GM19328 (cell line): ENCODE results near the gene PLOD1.
A peak's percentile ranks its signal among the peaks of the same experiment; 100 is the strongest.
"Not testable (repeated sequence)": the region's sequence is repeated elsewhere in the genome, so short reads cannot be mapped to it uniquely, and the experiment has no call there.

ENCODE experiments used
- ATAC-seq: cut with Tn5 transposase; IDR thresholded peaks from one replicate; pipeline ENCODE4 v1.9.1; 2021; ENCODE audit warnings: mild to moderate bottlenecking, moderate library complexity; ENCODE audit not compliant: unreplicated experiment

Gene PLOD1

DNA sequence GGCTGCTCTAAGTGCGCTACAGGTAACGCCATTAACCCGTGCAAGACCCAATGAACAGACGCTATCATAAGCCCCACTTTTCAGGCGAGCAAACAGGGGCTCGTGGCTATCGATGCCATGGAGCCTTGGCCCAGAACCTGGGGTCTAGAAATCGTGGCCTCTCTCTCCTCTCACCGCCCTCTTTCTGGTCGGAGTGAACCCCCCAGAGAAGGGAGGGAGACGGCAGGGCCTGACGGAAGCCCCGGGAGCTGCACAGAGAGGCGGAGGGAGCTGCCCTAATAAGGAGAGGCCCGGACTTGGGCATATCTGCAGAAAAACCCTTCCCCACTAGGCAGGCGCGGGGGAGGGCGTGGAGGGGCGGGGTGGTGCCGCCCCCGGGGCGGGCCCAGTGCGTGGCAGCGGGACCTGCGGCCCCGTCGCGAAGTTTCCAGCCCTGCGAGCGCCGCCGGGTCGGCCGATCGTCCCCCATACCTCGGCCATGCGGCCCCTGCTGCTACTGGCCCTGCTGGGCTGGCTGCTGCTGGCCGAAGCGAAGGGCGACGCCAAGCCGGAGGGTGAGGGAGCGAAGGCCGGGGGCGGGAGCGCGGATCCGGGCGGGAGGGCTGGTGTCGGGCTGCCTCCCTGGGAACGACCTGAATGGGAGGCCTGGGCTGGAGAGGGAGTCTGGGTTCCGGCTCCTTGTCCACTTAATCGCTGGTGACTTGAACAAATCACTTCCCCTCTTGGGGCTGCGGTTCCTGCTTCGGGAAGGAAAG is at the start of gene PLOD1:
PLOD1 (plus strand) TSS at position 416 of the 755 bp plus-strand sequence; CDS start at position 479, 63 bp downstream.
- peak; percentile 89 for ATAC-seq

DNA sequence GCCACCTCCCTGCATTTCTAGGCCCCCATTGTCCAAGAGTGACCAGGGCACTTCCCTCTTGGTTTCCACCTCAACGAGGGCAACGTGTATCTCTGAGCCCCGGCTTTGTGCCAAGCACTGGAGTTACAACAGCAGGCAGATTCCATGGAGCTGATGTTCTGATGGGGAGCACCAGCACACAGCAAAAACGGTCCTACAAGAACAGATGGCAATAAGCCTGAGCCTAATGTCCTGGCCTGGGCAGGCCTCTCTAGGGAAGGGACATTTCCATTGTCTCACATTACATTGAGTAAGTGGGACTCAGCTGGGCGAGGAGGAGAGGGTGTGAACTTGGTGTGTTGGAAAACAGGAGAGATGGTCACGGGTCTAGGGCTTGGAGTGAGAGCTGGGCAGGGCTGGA is 48.6 kb upstream of the PLOD1 start:
- ATAC-seq: no peak

DNA sequence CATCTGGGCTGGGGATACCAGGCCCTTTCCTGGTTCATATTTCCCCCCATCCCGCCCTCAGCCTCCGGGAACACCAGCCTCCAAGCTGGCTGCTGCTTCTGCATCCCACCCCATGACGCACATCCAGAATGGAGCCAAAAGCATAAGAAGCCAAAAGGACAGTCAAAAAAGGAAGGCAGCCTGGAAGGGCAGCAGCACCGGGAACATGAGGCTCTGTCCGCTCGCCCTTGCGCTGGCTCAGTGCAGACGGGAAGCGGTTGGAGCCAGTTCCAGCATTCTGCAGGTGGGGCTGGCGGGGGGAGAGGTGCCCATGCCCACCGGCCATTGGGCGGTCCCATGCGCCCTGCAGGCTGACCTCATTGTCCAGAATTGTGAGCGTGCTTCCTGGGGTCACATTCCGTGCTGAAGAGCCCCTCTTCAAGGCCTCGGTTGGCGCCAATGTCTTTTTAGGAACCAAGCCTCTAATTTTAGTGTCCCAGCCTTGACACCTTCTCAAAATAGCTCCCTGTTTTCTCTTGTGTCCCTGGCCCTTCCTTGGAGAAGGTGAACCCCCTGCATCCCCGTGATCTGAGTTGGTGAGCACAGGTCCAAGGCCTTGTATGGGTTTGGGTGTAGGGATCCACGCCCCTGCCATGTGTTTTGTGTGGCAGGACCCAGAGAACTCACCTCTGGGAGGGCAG is 47.4 kb upstream of the PLOD1 start:
- no peak for ATAC-seq

DNA sequence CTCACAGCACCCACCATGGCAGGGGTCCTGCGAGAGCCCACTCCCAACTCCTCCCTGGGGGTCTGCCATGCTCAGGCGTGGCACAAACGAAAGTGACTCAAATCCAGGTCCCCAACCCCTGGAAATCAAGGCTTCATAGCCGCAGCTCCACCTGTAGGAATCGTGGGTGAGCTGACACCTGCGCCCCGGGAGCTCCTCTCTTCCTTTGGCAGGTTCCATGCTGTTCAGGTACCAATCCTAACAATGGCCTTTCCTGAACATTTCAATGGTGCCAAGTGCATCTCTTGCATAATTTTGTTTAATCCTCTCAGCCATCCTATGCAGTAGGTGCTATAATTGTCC is 46.9 kb upstream of the PLOD1 start:
- ATAC-seq: no peak

DNA sequence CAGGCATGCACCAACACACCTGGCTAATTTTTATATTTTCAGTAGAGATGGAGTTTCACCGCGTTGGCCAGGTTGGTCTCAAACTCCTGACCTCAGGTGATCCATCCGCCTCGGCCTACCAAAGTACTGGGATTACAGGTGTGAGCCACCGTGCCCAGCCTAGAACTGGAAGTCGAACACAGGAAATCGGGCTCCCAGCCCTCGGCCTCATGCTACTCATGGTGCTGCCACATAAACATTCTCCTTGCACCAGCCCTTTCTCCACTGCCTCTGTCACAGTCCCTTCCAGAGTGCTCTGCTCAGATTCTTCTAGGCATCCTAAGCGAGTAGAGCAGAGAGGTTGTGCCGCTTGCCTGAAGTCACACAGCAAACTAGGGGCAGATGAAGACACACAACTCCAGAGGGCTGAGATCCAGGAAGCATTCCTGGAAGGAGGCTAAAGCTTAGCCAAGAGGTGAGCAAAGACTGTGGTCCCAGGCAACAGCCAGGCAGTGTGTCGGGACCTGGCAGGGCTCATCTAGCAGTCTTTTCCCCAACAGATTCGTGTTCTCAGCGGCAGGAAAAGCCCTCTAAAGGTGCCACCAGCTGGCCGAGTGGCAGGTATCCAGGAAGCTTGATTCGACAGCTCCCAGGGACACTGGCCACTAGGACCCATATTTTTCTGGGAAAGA is 46.2 kb upstream of the PLOD1 start:
- no peak for ATAC-seq

DNA sequence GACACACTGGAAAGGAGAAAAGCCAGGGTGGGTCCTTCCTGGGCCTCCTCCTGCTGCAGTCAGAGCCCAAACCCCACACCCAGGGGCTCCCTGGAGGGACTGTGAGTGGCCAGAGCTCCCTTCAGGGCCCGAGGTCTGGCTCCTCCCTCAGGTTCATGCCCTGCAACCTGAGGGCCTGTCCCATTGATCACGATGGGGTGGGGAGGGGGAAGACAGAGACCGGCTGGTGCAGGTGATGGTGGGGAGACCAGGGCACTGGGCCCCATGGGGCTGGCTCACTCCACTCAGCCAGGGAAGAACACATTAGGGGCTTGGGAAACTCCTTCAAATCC is 45.7 kb upstream of the PLOD1 start:
- ATAC-seq: no peak

DNA sequence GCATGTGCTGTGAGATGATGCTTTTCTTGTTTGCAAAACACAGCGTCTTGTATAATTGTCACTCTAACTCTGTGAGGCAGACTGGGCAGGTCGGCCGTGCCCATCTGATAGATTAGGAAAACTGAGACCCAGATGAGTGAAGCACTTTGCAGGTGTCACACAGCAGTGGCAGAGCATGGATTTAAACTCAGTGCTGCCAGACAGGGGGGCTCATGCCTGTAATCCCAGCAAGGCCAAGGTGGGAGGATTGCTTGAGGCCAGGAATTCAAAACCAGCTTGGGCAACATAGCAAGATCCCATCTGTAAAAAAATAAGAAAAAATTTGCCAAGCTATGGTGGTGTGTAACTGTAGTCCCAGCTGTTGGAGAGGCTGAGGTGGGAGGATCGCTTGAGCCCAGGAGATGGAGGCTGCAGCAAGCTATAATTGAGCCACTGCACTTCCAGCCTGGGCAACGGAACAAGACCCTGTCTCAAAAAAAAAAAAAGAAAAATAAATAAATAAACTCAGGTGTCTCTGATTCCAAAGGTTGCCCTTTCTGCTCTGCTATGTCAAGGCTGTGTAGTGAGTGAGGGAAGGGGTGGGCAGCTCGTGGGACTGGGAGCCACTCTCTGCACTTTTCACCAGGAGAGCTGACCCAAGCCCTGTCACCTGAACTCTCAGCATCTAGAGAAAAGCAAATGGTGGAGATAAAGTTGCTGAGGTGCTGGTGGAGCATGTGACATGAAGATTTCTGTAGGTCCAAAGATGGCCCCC is 42.9 kb upstream of the PLOD1 start:
- ATAC-seq: no peak

DNA sequence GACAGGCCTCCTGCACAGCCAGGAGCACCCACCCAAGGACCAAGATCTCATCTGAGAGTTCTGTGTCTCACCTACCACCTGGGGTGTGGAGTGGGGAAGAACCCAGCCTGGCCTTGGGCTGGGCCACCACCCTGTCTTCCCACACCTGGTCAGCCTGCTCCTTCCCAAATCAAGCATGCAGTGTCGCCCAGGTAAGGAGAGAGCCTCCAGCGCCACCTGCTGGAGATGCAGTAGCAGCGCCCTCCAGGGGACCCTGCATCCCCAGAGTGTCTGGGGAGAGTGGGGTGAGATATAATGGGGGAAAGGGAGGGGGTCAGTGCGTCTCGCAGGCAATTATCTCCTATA is 40.6 kb upstream of the PLOD1 start:
- no peak for ATAC-seq

DNA sequence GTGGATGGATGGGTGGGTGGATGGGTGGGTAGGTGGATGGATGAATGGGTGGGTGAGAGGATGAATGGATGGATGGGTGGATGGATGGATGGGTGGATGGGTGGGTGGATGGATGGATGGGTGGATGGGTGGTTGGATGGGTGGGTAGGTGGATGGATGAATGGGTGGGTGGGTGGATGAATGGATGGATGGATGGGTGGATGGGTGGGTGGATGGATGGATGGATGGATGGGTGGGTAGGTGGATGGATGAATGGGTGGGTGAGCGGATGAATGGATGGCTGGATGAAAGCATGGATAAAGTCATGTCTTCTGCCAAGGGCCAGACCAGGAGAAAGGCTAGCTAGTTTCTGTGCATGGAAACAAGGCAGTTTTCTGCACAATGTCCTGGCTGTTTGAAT is 40.0 kb upstream of the PLOD1 start:
- not testable (repeated sequence) for ATAC-seq

DNA sequence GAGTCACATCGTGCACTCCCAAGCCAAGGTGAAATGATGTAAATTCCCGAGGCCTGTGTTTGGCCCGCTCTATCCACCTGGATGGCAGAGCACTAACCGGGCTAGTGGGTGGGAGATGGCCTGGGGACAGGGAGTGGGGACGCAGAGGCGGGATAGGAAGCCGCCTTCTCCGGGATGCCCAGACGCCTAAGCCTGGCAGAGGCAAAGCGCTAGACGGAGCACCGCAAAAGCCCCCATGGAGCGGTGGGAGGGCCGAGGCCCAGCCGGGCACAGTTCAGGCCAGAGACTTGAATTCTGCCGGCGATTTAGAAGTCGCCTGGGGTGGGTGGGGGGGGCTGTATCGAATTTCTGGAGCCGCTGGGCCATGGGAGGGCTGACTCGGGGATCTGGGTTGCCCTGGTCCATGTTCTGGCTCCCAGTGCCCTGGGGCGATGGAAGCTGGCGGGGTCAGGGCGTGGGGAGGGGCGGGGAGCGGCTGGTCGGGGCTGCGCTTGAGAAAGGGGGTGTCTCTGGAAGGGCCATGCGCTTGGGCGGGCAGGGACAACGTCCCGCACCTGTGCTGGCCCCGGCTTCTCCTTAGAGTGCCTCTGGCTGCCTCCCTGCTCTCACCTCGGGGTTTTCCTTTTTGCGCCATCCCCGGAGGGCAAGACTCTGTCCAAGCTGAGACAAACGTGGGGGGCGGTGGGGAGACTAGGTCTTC is 36.3 kb upstream of the PLOD1 start:
- no peak for ATAC-seq

DNA sequence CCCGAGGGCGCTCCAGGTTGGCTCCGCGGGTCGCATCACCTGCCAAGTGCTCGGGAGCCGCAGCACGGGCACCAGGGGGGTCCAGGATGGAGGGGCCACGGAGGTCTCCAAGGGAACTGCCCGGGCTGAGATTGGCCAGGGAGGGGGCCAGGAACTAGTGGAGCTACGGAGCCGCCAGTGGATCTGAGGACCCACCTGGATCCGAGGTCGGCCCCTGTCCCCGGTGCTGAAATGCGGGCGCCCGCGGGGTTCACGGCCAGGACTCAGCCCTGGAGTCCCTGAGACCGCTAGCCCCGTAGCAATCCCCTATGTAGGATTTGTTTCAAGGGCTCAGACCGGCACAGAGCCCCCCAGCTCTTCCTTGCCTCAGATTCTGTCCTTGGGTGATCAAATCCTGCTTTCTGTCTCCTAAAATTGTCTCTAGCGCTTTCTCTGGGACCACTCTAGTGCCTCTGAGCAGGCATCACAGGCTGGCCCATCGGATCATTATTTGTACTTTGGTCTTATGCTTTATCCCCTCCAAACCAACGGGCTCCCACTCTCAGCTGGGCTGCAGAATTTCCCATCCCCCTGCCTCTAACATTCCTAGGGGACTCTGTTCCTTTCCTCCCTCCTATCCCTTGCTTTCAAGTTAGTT is 35.6 kb upstream of the PLOD1 start:
- ATAC-seq: no peak

DNA sequence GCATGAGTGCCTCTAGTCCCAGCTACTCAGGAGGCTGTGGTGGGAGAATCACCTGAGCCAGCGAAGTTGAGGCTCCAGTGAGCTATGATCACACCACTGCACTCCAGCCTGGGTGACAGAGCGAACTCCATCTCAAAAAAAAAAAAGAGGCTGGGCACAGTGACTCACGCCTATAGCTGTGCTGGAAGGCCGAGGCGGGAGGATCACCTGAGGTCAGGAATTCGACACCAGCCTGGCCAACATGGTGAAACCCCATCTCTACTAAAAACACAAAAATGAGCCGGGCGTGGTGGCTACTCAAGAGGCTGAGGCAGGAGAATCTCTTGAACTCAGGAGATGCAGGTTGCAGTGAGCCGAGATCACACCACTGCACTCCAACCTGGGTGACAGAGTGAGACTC is 33.1 kb upstream of the PLOD1 start:
- not testable (repeated sequence) for ATAC-seq

DNA sequence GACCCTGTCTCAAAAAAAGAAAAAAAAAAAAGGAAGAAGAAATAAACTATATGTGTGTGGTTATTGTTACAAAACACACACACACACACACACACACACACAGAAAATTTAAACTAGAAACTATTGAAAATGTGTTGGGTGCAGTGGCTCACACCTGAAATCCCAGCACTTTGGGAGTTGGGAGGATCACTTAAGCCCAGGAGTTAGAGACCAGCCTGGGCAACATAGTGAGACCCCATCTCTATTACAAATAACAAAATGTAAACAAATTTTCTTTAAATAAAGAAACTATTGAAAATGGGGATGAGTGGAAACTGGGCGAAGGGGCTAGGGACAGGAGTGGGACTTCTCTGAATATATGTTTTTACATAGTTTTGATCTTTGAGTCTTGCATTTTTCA is 31.3 kb upstream of the PLOD1 start:
- ATAC-seq: no peak

DNA sequence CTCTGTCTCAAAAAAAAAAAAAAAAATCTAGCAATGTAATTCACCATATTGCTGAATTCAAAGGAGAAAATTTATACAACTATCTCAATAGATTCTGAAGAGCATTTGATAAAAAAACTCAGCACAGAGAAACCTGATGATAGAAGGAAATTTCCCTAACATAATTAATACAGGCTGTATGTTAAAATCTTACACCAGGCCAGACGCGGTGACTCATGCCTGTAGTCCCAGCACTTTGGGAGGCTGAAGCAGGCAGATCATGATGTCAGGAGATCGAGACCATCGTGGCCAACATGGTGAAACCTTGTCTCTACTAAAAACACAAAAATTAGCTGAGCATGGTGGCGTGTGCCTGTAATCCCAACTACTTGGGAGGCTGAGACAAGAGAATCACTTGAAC is 30.4 kb upstream of the PLOD1 start:
- ATAC-seq: not testable (repeated sequence)

DNA sequence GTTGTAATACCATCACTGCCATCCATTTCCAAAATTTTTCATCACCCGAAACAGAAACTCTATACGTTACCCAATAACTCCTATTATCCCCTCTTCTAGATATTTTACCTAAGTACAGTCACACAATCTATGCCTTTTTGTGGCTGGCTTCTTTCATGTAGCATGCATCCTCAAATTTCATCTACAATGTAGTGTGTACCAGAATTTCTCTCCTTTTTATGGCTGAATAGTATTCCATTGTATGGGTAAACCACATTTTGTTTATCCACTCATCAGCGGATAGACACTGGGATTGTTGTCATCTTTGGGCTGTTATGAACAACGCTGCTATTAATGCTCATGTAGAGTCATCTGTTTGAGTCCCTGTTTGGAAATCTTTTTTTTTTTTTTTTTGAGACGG is 29.5 kb upstream of the PLOD1 start:
- ATAC-seq: no peak

DNA sequence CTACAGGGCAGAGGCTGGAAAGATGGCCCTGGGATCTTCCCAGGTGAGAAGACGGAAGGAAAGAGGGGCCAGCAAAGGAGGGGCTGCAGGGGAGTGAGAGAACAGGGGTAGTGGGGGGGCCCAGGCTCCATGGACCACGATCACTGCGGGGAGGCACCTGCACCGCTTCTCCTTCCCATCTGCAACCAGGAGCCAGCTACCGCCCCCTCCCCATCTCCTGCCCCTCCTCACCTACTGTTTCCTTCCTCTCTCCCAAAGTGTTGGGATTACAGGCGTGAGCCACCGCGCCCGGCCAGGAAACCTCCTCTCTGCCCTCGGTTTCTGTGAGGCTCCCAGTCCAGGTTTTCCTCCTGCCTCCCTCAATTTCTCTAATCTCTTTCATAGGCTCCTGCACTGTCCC is 27.6 kb upstream of the PLOD1 start:
- ATAC-seq: no peak

DNA sequence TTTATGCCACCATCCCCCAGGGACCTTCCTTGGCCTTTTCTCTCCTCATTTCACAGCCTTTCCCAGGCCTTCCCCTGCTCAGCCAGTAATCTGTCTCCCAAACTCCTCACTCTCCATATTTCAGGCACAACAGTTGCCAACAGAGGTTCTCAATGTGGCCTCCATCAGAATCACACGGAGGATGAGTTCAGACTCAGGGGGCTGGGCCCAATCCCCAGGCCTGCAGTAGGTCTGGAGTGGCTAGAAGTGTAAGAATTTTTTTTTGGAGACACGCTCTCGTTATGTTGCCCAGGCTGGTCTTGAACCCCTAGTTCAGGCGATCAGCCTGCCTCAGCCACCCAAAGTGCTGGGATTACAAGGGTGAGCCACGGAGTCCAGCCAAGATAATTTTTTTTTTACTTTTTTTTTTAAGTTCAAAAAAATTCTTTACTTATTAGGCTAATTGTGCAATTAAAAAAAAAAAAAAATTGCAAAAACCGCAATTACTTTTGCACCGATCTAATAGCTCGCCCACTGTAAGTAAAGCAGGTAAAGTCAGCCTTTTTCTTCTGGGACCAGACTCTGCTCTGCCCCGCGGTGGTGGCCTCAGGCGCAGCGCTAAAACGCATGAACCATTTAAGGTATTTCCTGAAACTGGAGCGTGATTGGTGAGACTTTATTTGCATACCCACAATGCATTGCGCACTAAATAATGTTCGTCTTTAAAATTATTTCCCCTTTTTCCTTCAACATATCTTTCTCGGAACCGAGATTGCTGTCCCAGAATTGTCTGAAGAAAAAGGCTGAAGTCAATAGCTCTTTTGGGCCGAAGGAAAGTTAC is 27.0 kb upstream of the PLOD1 start:
- peak; percentile 42 for ATAC-seq

DNA sequence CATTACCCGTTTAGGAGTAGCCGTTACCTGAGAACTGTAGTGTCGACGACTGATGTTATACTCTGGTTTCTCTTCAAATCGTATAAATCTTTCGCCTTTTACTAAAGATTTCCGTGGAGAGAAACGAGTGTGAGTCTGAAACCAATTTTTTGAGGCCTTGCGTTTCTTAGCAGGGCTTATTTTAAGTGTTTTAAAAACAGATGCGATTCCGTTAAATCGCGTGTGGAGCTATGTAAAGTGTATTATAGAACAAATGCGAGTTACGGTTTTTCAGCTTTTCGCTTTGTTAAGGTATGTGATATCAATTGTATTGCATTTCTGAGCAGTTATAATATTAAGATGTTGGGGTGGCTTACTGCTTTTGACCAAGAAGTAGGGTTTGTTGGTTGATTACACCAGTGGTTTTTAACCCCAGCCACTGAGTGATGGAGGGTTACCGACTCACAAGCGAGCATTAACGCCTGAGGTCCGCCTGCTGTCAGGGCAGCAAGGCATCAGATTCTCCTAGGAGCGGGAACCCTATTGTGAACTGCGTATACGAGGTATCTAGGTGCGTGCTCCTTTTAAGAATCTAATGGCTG is 26.3 kb upstream of the PLOD1 start:
- peak; percentile 40 for ATAC-seq

DNA sequence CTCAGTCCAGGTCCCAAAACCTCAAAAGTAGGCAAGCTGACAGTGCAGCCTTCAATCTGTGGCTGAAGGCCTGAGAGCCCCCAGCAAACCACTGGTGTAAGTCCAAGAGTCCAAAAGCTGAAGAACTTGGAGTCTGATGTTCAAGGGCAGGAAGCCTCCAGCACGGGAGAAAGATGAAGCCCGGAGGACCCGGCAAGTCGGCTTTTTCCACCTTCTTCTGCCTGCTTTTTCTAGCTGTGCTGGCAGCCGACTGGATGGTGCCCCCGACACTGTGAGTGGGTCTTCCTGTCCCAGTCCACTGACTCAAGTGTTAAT is 23.6 kb upstream of the PLOD1 start:
- not testable (repeated sequence) for ATAC-seq

DNA sequence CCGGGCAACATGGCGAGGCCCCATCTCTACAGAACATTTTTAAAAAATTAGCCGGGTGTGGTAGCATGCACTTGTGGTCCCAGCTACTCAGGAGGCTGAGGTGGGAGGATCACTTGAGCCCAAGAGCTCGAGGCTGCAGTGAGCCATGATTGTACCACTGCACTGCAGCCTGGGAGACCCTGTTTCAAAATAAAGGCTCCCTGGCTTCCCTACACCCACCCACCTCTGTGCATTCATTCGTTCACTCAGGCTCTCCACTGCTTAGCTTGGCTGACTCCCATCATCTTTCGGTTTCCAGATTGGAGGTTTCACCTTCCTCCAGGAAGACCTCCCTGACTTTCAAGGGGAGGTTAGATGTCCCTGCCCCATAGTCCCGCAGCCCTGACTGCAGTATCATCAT is 22.5 kb upstream of the PLOD1 start:
- no peak for ATAC-seq
